WTC11 (cell line): Measurements from ENCODE around the gene TRDMT1. TPM values are rescaled to one million over a fixed set of nuclear protein-coding genes. Genes with fewer than 3 reads are reported as not detected.

Experiments
- ATAC-seq: fragments of 200-7000 bp; cut with Tn5 transposase; 2 replicates; pipeline ENCODE4 v1.10.0; 2021; ENCODE audit warnings: mild to moderate bottlenecking, moderate library complexity
- CTCF ChIA-PET: fragments of 300-600 bp; sonication (Branson Sonifier 250); formaldehyde crosslinking; loops from one replicate; lab custom pipeline; 2021; ENCODE audit warnings: antibody characterized with exemption; lab: Charles Lee
- POLR2A ChIA-PET: fragments of 350-600 bp; sonication (Branson Sonifier 250); formaldehyde crosslinking; loops from one replicate; lab custom pipeline; 2021; ENCODE audit warnings: antibody characterized with exemption; lab: Charles Lee
- DNase-seq: peaks from one replicate; pipeline ENCODE4 v3.0.0; 2021; ENCODE audit warnings: low spot score
- H3K27ac Mint-ChIP-seq: 2 replicates; pipeline ENCODE4 v1.8.0; 2021; ENCODE audit warnings: mixed read lengths
- H3K27me3 Mint-ChIP-seq: 2 replicates; pipeline ENCODE4 v1.8.0; 2021; ENCODE audit warnings: low read depth, mild to moderate bottlenecking, moderate library complexity, mixed read lengths
- H3K36me3 Mint-ChIP-seq: 2 replicates; pipeline ENCODE4 v1.8.0; 2021; ENCODE audit warnings: mixed read lengths
- H3K4me1 Mint-ChIP-seq: 2 replicates; pipeline ENCODE4 v1.8.0; 2022; ENCODE audit warnings: mixed read lengths
- H3K4me3 Mint-ChIP-seq: 2 replicates; pipeline ENCODE4 v1.8.0; 2021; ENCODE audit warnings: mild to moderate bottlenecking, moderate library complexity, mixed read lengths
- H3K9me3 Mint-ChIP-seq: 2 replicates; pipeline ENCODE4 v1.8.0; 2021; ENCODE audit warnings: mixed read lengths
- ARID4B ChIP-seq: sonication (generic); formaldehyde crosslinking; IDR thresholded peaks from 2 replicates; pipeline ENCODE4 v1.8.0; 2023; ENCODE audit warnings: missing genetic modification reagents, mild to moderate bottlenecking, borderline replicate concordance
- ATF1 ChIP-seq: sonication (generic); formaldehyde crosslinking; IDR thresholded peaks from 2 replicates; pipeline ENCODE4 v1.8.1; 2023; ENCODE audit warnings: mild to moderate bottlenecking, moderate library complexity, missing genetic modification reagents
- CBFB ChIP-seq: sonication (generic); formaldehyde crosslinking; IDR thresholded peaks from 2 replicates; pipeline ENCODE4 v1.8.1; 2022; ENCODE audit warnings: mild to moderate bottlenecking, low read depth, missing genetic modification reagents
- CDX4 ChIP-seq: fragments of 250-450 bp; sonication (Bioruptor Pico); IDR thresholded peaks from 2 replicates; pipeline ENCODE4 v1.9.0; 2021; ENCODE audit warnings: moderate library complexity, mild to moderate bottlenecking, inconsistent platforms, borderline replicate concordance
- EMX1 ChIP-seq: fragments of 250-450 bp; sonication (Bioruptor Pico); IDR thresholded peaks from 2 replicates; pipeline ENCODE4 v1.8.0; 2021; ENCODE audit warnings: mild to moderate bottlenecking
- ETV6 ChIP-seq: sonication (generic); formaldehyde crosslinking; IDR thresholded peaks from 2 replicates; pipeline ENCODE4 v1.8.1; 2022; ENCODE audit warnings: mild to moderate bottlenecking, missing genetic modification reagents
- FOXK1 ChIP-seq: sonication (generic); formaldehyde crosslinking; IDR thresholded peaks from 2 replicates; pipeline ENCODE4 v1.8.0; 2022; ENCODE audit warnings: mild to moderate bottlenecking, moderate library complexity, missing genetic modification reagents
- FOXP1 ChIP-seq: sonication (generic); formaldehyde crosslinking; IDR thresholded peaks from 2 replicates; pipeline ENCODE4 v1.8.0; 2022; ENCODE audit warnings: missing genetic modification reagents, mild to moderate bottlenecking, moderate library complexity, borderline replicate concordance
- HMGA2 ChIP-seq: fragments of 250-450 bp; sonication (Bioruptor Pico); IDR thresholded peaks from 2 replicates; pipeline ENCODE4 v1.4.0; 2021; ENCODE audit warnings: mild to moderate bottlenecking, moderate library complexity
- IRF2 ChIP-seq: sonication (generic); formaldehyde crosslinking; IDR thresholded peaks from 2 replicates; pipeline ENCODE4 v1.8.0; 2022; ENCODE audit warnings: low read depth, missing genetic modification reagents, borderline replicate concordance
- JAZF1 ChIP-seq: fragments of 250-450 bp; sonication (Bioruptor Pico); IDR thresholded peaks from 2 replicates; pipeline ENCODE4 v1.9.0; 2021; ENCODE audit warnings: moderate library complexity, mild to moderate bottlenecking, inconsistent platforms
- JUN ChIP-seq: sonication (generic); formaldehyde crosslinking; IDR thresholded peaks from 2 replicates; pipeline ENCODE4 v1.8.0; 2023; ENCODE audit warnings: mild to moderate bottlenecking, missing genetic modification reagents
- MYBL2 ChIP-seq: sonication (generic); formaldehyde crosslinking; IDR thresholded peaks from 2 replicates; pipeline ENCODE4 v1.8.1; 2023; ENCODE audit warnings: mild to moderate bottlenecking, moderate library complexity, missing genetic modification reagents
- NR1H2 ChIP-seq: sonication (generic); formaldehyde crosslinking; IDR thresholded peaks from 2 replicates; pipeline ENCODE4 v1.9.0; 2021; ENCODE audit warnings: mild to moderate bottlenecking, moderate library complexity, missing genetic modification reagents
- NR2C2 ChIP-seq: sonication (generic); formaldehyde crosslinking; IDR thresholded peaks from 2 replicates; pipeline ENCODE4 v1.8.0; 2022; ENCODE audit warnings: mild to moderate bottlenecking, missing genetic modification reagents
- OVOL2 ChIP-seq: fragments of 250-450 bp; sonication (Bioruptor Pico); IDR thresholded peaks from 2 replicates; pipeline ENCODE4 v1.9.0; 2021; ENCODE audit warnings: mild to moderate bottlenecking, borderline replicate concordance
- PREB ChIP-seq: sonication (generic); formaldehyde crosslinking; IDR thresholded peaks from 2 replicates; pipeline ENCODE4 v1.8.1; 2022; ENCODE audit warnings: mild to moderate bottlenecking, missing genetic modification reagents, moderate library complexity, borderline replicate concordance
- RELA ChIP-seq: sonication (generic); formaldehyde crosslinking; IDR thresholded peaks from 2 replicates; pipeline ENCODE4 v1.8.1; 2022; ENCODE audit warnings: missing genetic modification reagents, mild to moderate bottlenecking, borderline replicate concordance
- SMAD4 ChIP-seq: sonication (generic); formaldehyde crosslinking; IDR thresholded peaks from 2 replicates; pipeline ENCODE4 v1.8.0; 2022; ENCODE audit warnings: mild to moderate bottlenecking, missing genetic modification reagents
- SP1 ChIP-seq: sonication (generic); formaldehyde crosslinking; conservative IDR thresholded peaks from 2 replicates; pipeline ENCODE4 v1.8.1; 2022; ENCODE audit warnings: missing genetic modification reagents
- TEAD1 ChIP-seq: sonication (generic); formaldehyde crosslinking; IDR thresholded peaks from 2 replicates; pipeline ENCODE4 v1.8.0; 2022; ENCODE audit warnings: mild to moderate bottlenecking, missing genetic modification reagents
- TP53 ChIP-seq: sonication (generic); formaldehyde crosslinking; IDR thresholded peaks from 2 replicates; pipeline ENCODE4 v1.8.1; 2023; ENCODE audit warnings: mild to moderate bottlenecking, missing genetic modification reagents
- ZNF219 ChIP-seq: sonication (generic); formaldehyde crosslinking; IDR thresholded peaks from 2 replicates; pipeline ENCODE4 v1.8.0; 2023; ENCODE audit warnings: missing genetic modification reagents, mild to moderate bottlenecking, borderline replicate concordance
- ZNF232 ChIP-seq: sonication (generic); formaldehyde crosslinking; IDR thresholded peaks from 2 replicates; pipeline ENCODE4 v1.8.0; 2022; ENCODE audit warnings: mild to moderate bottlenecking, missing genetic modification reagents
- ZNF281 ChIP-seq: sonication (generic); formaldehyde crosslinking; IDR thresholded peaks from 2 replicates; pipeline ENCODE4 v1.8.0; 2023; ENCODE audit warnings: mild to moderate bottlenecking, missing genetic modification reagents
- ZNF396 ChIP-seq: fragments of 250-450 bp; sonication (Bioruptor Pico); IDR thresholded peaks from 2 replicates; pipeline ENCODE4 v1.8.0; 2021; ENCODE audit warnings: mild to moderate bottlenecking, moderate library complexity, borderline replicate concordance
- total RNA-seq: library from RNA; stranded (reverse); gene quantifications from 3 replicates; pipeline ENCODE4 v1.2.3, GENCODE V29; 2021
- TF ChIP-seq, protein P1 (sequence below): sonication (generic); formaldehyde crosslinking; IDR thresholded peaks from 2 replicates; pipeline ENCODE4 v1.8.0; 2022; ENCODE audit warnings: mild to moderate bottlenecking, missing genetic modification reagents
- TF ChIP-seq, protein P2 (sequence below): sonication (generic); formaldehyde crosslinking; conservative IDR thresholded peaks from 2 replicates; pipeline ENCODE4 v1.8.1; 2022; ENCODE audit warnings: mild to moderate bottlenecking, missing genetic modification reagents

TRDMT1 gene
- total RNA-seq, 1 experiment from 2014 or later, result 11.7 TPM

DNA sequence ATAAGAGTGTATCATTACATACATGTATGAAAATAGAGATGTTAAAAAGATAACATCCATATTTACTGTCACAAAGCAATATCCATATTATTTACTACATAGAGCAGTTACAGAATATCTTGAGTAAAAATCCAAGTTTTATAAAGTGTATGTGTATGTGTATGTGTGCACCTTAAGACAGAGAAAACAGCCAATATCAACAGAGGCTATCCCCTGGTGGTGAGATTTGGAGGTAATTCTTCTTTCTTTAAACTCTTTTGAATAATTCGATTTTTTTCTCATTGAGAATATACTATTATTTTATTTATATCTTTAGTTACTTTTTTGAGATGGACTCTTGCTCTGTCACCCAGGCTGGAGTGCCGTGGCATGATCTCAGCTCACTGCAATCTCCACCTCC is 18.4 kb downstream of the TRDMT1 start:
- Mint-ChIP-seq H3K4me3 (no peak overlapping the region), H3K36me3 (no peaks in the 10 kb centered on the region), H3K4me1 (peaks cover 17% of the 10 kb centered on the region), H3K9me3 (no peaks in the 10 kb centered on the region), H3K27me3 (no peaks in the 10 kb centered on the region), H3K27ac (no peak overlapping the region)
- CTCF ChIA-PET, result interaction anchor here (1.3 kb wide), 1 partner anchor 29 kb away, joined by 3 read pairs; no protein-coding TSS in a partner anchor
- TF ChIP-seq JUN (no peak), CDX4 (CRISPR knock-in tag) (no peak), SMAD4 (CRISPR knock-in tag) (no peak), ZNF219 (CRISPR knock-in tag) (no peak), FOXK1 (CRISPR knock-in tag) (no peak), NR1H2 (CRISPR knock-in tag) (no peak), MYBL2 (no peak), PREB (CRISPR knock-in tag) (no peak), HMGA2 (CRISPR knock-in tag) (no peak), ZNF396 (CRISPR knock-in tag) (no peak), SP1 (CRISPR knock-in tag) (no peak)
- TF ChIP-seq, protein P1, sequence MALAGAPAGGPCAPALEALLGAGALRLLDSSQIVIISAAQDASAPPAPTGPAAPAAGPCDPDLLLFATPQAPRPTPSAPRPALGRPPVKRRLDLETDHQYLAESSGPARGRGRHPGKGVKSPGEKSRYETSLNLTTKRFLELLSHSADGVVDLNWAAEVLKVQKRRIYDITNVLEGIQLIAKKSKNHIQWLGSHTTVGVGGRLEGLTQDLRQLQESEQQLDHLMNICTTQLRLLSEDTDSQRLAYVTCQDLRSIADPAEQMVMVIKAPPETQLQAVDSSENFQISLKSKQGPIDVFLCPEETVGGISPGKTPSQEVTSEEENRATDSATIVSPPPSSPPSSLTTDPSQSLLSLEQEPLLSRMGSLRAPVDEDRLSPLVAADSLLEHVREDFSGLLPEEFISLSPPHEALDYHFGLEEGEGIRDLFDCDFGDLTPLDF (CRISPR knock-in tag), result no peak
- TF ChIP-seq, protein P2, sequence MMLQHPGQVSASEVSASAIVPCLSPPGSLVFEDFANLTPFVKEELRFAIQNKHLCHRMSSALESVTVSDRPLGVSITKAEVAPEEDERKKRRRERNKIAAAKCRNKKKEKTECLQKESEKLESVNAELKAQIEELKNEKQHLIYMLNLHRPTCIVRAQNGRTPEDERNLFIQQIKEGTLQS, result no peak
- POLR2A ChIA-PET, result no interaction called here
- ATAC-seq, result no peak
- no peak for DNase-seq

GRCh38 chr10:17181751-17182150 is 19.7 kb downstream of the TRDMT1 start:
- H3K9me3 Mint-ChIP-seq, result no peaks in the 10 kb centered on the region
- H3K27me3 Mint-ChIP-seq, result no peaks in the 10 kb centered on the region
- peak overlapping the region; percentile 41; the same call in 1 of the 2 replicates for H3K27ac Mint-ChIP-seq
- H3K4me1 Mint-ChIP-seq, result peaks cover 17% of the 10 kb centered on the region
- ChIA-PET CTCF (interaction anchor here (1.3 kb wide), 1 partner anchor 194 kb away, joined by 4 read pairs; no protein-coding TSS in a partner anchor), POLR2A (no interaction called here)
- no peaks in the 10 kb centered on the region for H3K36me3 Mint-ChIP-seq
- DNase-seq (no peak), ATAC-seq (peak; percentile 60; the same call in 1 of the 2 replicates)
- H3K4me3 Mint-ChIP-seq, result no peak overlapping the region
- TF ChIP-seq ZNF281, result no peak
- TF ChIP-seq TP53 (CRISPR knock-in tag), result no peak
- no peak for TF ChIP-seq RELA
- no peak for TF ChIP-seq TEAD1 (CRISPR knock-in tag)
- TF ChIP-seq ARID4B (CRISPR knock-in tag), result no peak
- no peak for TF ChIP-seq JAZF1
- TF ChIP-seq CBFB (CRISPR knock-in tag), result no peak
- no peak for TF ChIP-seq ZNF232
- no peak for TF ChIP-seq ATF1 (CRISPR knock-in tag)
- TF ChIP-seq ETV6 (CRISPR knock-in tag), result no peak
- TF ChIP-seq NR2C2 (CRISPR knock-in tag), result no peak
- no peak for TF ChIP-seq EMX1 (CRISPR knock-in tag)
- TF ChIP-seq IRF2 (CRISPR knock-in tag), result no peak
- no peak for TF ChIP-seq OVOL2 (CRISPR knock-in tag)
- no peak for TF ChIP-seq SP1 (CRISPR knock-in tag)
- no peak for TF ChIP-seq FOXP1 (CRISPR knock-in tag)
